ENCODE results near the gene ANKRD2. TPM values are rescaled to one million over a fixed set of nuclear protein-coding genes. Genes with fewer than 3 reads are reported as not detected.

Gene ANKRD2
- total RNA-seq, 1 experiment from 2014 or later = 0.98 TPM

DNA sequence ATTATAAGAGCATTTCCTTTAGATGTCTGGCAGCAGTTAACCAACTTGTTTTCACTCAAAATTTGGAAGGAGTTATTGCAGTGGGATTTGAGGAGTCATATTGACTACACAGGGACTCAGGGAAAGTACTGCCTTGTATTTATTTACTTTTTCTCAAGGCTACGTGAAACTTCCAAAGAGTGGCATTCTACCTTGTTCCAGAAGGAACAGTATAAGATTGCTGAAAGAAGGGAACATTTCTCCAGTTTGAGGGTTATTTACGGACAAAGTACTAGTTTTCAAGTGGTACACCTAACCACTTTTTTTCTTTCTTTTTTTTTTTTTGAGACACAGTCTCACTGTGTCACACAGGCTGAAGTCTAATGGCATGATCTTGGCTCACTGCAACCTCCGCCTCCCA lies 55.6 kb downstream of the ANKRD2 start:
- ATAC-seq (no peak), DNase-seq (ENCODE audit: low read depth, low spot score) (no peak)
- Histone ChIP-seq H3K27ac (ENCODE audit: low read length) (no peak overlapping the region), H3K27me3 (ENCODE audit: control insufficient read depth, insufficient read depth, low read length) (no peaks in the 10 kb centered on the region), H3K9me3 (ENCODE audit: control insufficient read depth, insufficient read depth, low read depth, low read length) (no peaks in the 10 kb centered on the region), H3K4me1 (ENCODE audit: control insufficient read depth, insufficient read depth, low read length) (peaks cover 3% of the 10 kb centered on the region; the same call in 1 of the 2 replicates), H3K36me3 (ENCODE audit: control insufficient read depth, insufficient read depth, low read length) (no peaks in the 10 kb centered on the region), H3K4me3 (ENCODE audit: low read depth in 2 of 2, low read length in 2 of 2) (no peak overlapping the region)
- ChIA-PET POLR2A (no interaction called here), CTCF (no interaction called here)
- TF ChIP-seq CTCF (IDR thresholded peaks at IDR 0.05) (no peak), POLR2AphosphoS5 (IDR thresholded peaks at IDR 0.05; ENCODE audit: low read depth, low read length) (no peak), TCF7L2 (IDR thresholded peaks at IDR 0.05; ENCODE audit: low read depth, low read length) (no peak)
- TF ChIP-seq, protein P1, sequence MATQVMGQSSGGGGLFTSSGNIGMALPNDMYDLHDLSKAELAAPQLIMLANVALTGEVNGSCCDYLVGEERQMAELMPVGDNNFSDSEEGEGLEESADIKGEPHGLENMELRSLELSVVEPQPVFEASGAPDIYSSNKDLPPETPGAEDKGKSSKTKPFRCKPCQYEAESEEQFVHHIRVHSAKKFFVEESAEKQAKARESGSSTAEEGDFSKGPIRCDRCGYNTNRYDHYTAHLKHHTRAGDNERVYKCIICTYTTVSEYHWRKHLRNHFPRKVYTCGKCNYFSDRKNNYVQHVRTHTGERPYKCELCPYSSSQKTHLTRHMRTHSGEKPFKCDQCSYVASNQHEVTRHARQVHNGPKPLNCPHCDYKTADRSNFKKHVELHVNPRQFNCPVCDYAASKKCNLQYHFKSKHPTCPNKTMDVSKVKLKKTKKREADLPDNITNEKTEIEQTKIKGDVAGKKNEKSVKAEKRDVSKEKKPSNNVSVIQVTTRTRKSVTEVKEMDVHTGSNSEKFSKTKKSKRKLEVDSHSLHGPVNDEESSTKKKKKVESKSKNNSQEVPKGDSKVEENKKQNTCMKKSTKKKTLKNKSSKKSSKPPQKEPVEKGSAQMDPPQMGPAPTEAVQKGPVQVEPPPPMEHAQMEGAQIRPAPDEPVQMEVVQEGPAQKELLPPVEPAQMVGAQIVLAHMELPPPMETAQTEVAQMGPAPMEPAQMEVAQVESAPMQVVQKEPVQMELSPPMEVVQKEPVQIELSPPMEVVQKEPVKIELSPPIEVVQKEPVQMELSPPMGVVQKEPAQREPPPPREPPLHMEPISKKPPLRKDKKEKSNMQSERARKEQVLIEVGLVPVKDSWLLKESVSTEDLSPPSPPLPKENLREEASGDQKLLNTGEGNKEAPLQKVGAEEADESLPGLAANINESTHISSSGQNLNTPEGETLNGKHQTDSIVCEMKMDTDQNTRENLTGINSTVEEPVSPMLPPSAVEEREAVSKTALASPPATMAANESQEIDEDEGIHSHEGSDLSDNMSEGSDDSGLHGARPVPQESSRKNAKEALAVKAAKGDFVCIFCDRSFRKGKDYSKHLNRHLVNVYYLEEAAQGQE (IDR thresholded peaks at IDR 0.05; ENCODE audit: insufficient read depth in 1 of 2, low read depth in 2 of 2, low read length in 1 of 2) = no peak
- in situ Hi-C loops (cut with HindIII; ENCODE audit: low pct_unique_long_range_greater_than_20kb, low sequenced_read_pairs) (no loop called here), intact Hi-C loops (cut with micrococcal nuclease; ENCODE audit: unreplicated experiment) (no loop called here)
- no TSS peak for BruUV-seq (replicated peaks)

- DNase-seq (ENCODE audit: low read depth, low spot score) (no peak), ATAC-seq (no peak)
- intact Hi-C loops (cut with micrococcal nuclease; ENCODE audit: unreplicated experiment) (no loop called here), in situ Hi-C loops (cut with HindIII; ENCODE audit: low pct_unique_long_range_greater_than_20kb, low sequenced_read_pairs) (no loop called here)
- POLR2A ChIA-PET = no interaction called here
- Histone ChIP-seq H3K4me1 (ENCODE audit: control insufficient read depth, insufficient read depth, low read length) (peaks cover 7% of the 10 kb centered on the region; the same call in 1 of the 2 replicates), H3K36me3 (ENCODE audit: control insufficient read depth, insufficient read depth, low read length) (no peaks in the 10 kb centered on the region), H3K27ac (ENCODE audit: low read length) (no peak overlapping the region), H3K4me3 (ENCODE audit: low read depth in 2 of 2, low read length in 2 of 2) (no peak overlapping the region), H3K27me3 (ENCODE audit: control insufficient read depth, insufficient read depth, low read length) (no peaks in the 10 kb centered on the region), H3K9me3 (ENCODE audit: control insufficient read depth, insufficient read depth, low read depth, low read length) (no peaks in the 10 kb centered on the region)
- CTCF ChIA-PET = no interaction called here
- no TSS peak for BruUV-seq (replicated peaks)
- TF ChIP-seq, protein P1 (IDR thresholded peaks at IDR 0.05; ENCODE audit: insufficient read depth in 1 of 2, low read depth in 2 of 2, low read length in 1 of 2) = no peak
- no peak for TF ChIP-seq TCF7L2 (IDR thresholded peaks at IDR 0.05; ENCODE audit: low read depth, low read length)
- no peak for TF ChIP-seq CTCF (IDR thresholded peaks at IDR 0.05)
- TF ChIP-seq SIN3A (IDR thresholded peaks at IDR 0.05; ENCODE audit: borderline replicate concordance, insufficient read depth, low read depth, low read length) = no peak
- no peak for TF ChIP-seq POLR2AphosphoS5 (IDR thresholded peaks at IDR 0.05; ENCODE audit: low read depth, low read length)
These were observed 56.7 kb downstream of the ANKRD2 start for GRCh38 chr10:97629289-97629688.

All from Panc1 (cell line).